Neutrophil (primary cell): ENCODE measurements around the gene ZBTB48.

Experiments
- H3K27ac ChIP-seq: fragments of 200-600 bp; sonication (generic); 2 replicates; pipeline ENCODE4 v1.5.1; 2016; ENCODE audit warnings: mild to moderate bottlenecking, moderate library complexity
- H3K27me3 ChIP-seq: fragments of 200-600 bp; sonication (generic); 2 replicates; pipeline ENCODE4 v1.6.0; 2016; ENCODE audit warnings: mild to moderate bottlenecking
- H3K36me3 ChIP-seq: fragments of 200-600 bp; sonication (generic); 2 replicates; pipeline ENCODE4 v1.5.1; 2017
- H3K4me1 ChIP-seq, 2 experiments: fragments of 200-600 bp in 1 of 2; sonication (generic) in 1 of 2; 1 replicate in 1 of 2; 2 replicates in 1 of 2; pipeline versions ENCODE4 v1.5.1 to v1.6.1; 2013 to 2016; ENCODE audit warnings: low read depth in 1 of 2, low read length in 1 of 2, mild to moderate bottlenecking in 1 of 2, moderate library complexity in 1 of 2; ENCODE audit not compliant: control insufficient read depth in 1 of 2, insufficient read depth in 1 of 2
- H3K4me3 ChIP-seq, 2 experiments: fragments of 200-600 bp in 1 of 2; sonication (generic) in 1 of 2; 1 replicate in 1 of 2; 2 replicates in 1 of 2; pipeline ENCODE4 v1.5.1; 2013 to 2016; ENCODE audit warnings: low read depth in 1 of 2, low read length in 1 of 2, mild to moderate bottlenecking in 1 of 2, moderate library complexity in 1 of 2
- H3K9me3 ChIP-seq: fragments of 200-600 bp; sonication (generic); 2 replicates; pipeline ENCODE4 v1.5.1; 2016
- CTCF ChIP-seq: fragments of 200-600 bp; sonication (generic); IDR thresholded peaks from 2 replicates; pipeline ENCODE4 v1.5.1; 2016; ENCODE audit warnings: antibody characterized with exemption

ZBTB48 gene

GRCh38 chr1:6593810-6594209 is 14.0 kb downstream of the ZBTB48 start:
- Histone ChIP-seq H3K4me3 (no peak overlapping the region), H3K36me3 (peaks cover 100% of the 10 kb centered on the region), H3K9me3 (no peaks in the 10 kb centered on the region), H3K4me1 (peaks cover 67 to 69% of the 10 kb centered on the region in 2 experiments), H3K27me3 (no peaks in the 10 kb centered on the region), H3K27ac (no peak overlapping the region)
- TF ChIP-seq CTCF = no peak

GRCh38 chr1:6594977-6595740 is 15.4 kb downstream of the ZBTB48 start:
- TF ChIP-seq CTCF = no peak
- peak overlapping the region; percentile 94 for H3K27ac ChIP-seq
- H3K27me3 ChIP-seq = no peaks in the 10 kb centered on the region
- H3K36me3 ChIP-seq = peaks cover 91% of the 10 kb centered on the region
- peaks cover 69 to 75% of the 10 kb centered on the region in 2 experiments for H3K4me1 ChIP-seq
- no peak overlapping the region for H3K4me3 ChIP-seq
- no peaks in the 10 kb centered on the region for H3K9me3 ChIP-seq

GRCh38 chr1:6596351-6596750 is 16.6 kb downstream of the ZBTB48 start:
- Histone ChIP-seq H3K27me3 (no peaks in the 10 kb centered on the region), H3K4me1 (peaks cover 61 to 75% of the 10 kb centered on the region in 2 experiments), H3K36me3 (peaks cover 79% of the 10 kb centered on the region), H3K27ac (peak overlapping the region; percentile 94), H3K9me3 (no peaks in the 10 kb centered on the region), H3K4me3 (peak overlapping the region in 1 of 2 experiments; percentile 98)
- TF ChIP-seq CTCF = no peak

- peaks cover 71% of the 10 kb centered on the region for H3K36me3 ChIP-seq
- H3K9me3 ChIP-seq = no peaks in the 10 kb centered on the region
- peak overlapping the region; percentile 94 for H3K27ac ChIP-seq
- H3K4me1 ChIP-seq = peaks cover 53 to 72% of the 10 kb centered on the region in 2 experiments
- no peaks in the 10 kb centered on the region for H3K27me3 ChIP-seq
- H3K4me3 ChIP-seq = peak overlapping the region; percentile 98 to 100
- TF ChIP-seq CTCF = no peak
These were observed 17.3 kb downstream of the ZBTB48 start for GRCh38 chr1:6596886-6597776.

- Histone ChIP-seq H3K27ac (peak overlapping the region; percentile 94), H3K4me3 (peak overlapping the region; percentile 98 to 100), H3K4me1 (peaks cover 47 to 68% of the 10 kb centered on the region in 2 experiments)
These were observed 18.0 kb downstream of the ZBTB48 start for GRCh38 chr1:6597777-6598131.

More at GRCh38 chr1:6597777-6598131, 18.0 kb downstream of the ZBTB48 start:
- peaks cover 65% of the 10 kb centered on the region for H3K36me3 ChIP-seq
- no peak for TF ChIP-seq CTCF
- H3K9me3 ChIP-seq = no peaks in the 10 kb centered on the region
- H3K27me3 ChIP-seq = no peaks in the 10 kb centered on the region
